Testis (tissue), 2 donors: ENCODE measurements around the gene ODAD2.

Source experiments
- CTCF ChIP-seq, 3 experiments: fragments of 450-650 bp in 2 of 3; fragments of 200-600 bp in 1 of 3; sonication (generic) in 1 of 3; IDR thresholded peaks; one replicate each; pipeline ENCODE4 v1.5.1; 2016 to 2019; ENCODE audit warnings: antibody characterized with exemption in 3 of 3, mild to moderate bottlenecking in 2 of 3, moderate library complexity in 1 of 3
- POLR2A ChIP-seq: fragments of 450-650 bp; IDR thresholded peaks from one replicate; pipeline ENCODE4 v1.6.1; 2017; ENCODE audit warnings: antibody characterized with exemption, mild to moderate bottlenecking, moderate library complexity

- TF ChIP-seq POLR2A (no peak), CTCF (IDR thresholded peaks at IDR 0.05) (no peak)
These were observed 109.4 kb downstream of the ODAD2 start for GRCh38 chr10:27889518-27889917.
